DOHH2 (cell line): ENCODE data around the gene ZNF93.

Source experiments
- CTCF ChIP-seq: fragments of 200-600 bp; sonication (generic); IDR thresholded peaks from one replicate; pipeline ENCODE4 v1.5.1; 2014; ENCODE audit warnings: antibody characterized with exemption, mild to moderate bottlenecking, low read depth, low read length; ENCODE audit not compliant: poor library complexity, severe bottlenecking
- EZH2phosphoT487 ChIP-seq: fragments of 200-600 bp; sonication (generic); IDR thresholded peaks from 2 replicates; pipeline ENCODE4 v1.6.1; 2017; ENCODE audit warnings: borderline replicate concordance, mild to moderate bottlenecking, antibody characterized with exemption, low read length, moderate library complexity, mixed read lengths

- TF ChIP-seq CTCF (no peak), EZH2phosphoT487 (no peak)
Observed at GRCh38 chr19:19860756-19861390, 39.9 kb upstream of the ZNF93 start.
